MM.1S (cell line): ENCODE results near the gene ORC3.

Source experiments
- EZH2 ChIP-seq: fragments of 300-600 bp; sonication (generic); optimal IDR thresholded peaks from 2 replicates; pipeline ENCODE3; 2017; ENCODE audit warnings: low read depth, mild to moderate bottlenecking, antibody characterized with exemption, low read length, mixed read lengths
- EZH2phosphoT487 ChIP-seq: fragments of 300-600 bp; sonication (generic); IDR thresholded peaks from 2 replicates; pipeline ENCODE4 v1.6.1; 2018; ENCODE audit warnings: antibody characterized with exemption, low read length
- TF ChIP-seq, protein P1 (sequence below): fragments of 300-600 bp; sonication (generic); IDR thresholded peaks from 2 replicates; pipeline ENCODE4 v1.5.1; 2016; ENCODE audit warnings: antibody characterized with exemption, low read length, mixed read lengths

GRCh38 chr6:87655824-87656223, 65.9 kb downstream of the ORC3 start:
- TF ChIP-seq, protein P1, sequence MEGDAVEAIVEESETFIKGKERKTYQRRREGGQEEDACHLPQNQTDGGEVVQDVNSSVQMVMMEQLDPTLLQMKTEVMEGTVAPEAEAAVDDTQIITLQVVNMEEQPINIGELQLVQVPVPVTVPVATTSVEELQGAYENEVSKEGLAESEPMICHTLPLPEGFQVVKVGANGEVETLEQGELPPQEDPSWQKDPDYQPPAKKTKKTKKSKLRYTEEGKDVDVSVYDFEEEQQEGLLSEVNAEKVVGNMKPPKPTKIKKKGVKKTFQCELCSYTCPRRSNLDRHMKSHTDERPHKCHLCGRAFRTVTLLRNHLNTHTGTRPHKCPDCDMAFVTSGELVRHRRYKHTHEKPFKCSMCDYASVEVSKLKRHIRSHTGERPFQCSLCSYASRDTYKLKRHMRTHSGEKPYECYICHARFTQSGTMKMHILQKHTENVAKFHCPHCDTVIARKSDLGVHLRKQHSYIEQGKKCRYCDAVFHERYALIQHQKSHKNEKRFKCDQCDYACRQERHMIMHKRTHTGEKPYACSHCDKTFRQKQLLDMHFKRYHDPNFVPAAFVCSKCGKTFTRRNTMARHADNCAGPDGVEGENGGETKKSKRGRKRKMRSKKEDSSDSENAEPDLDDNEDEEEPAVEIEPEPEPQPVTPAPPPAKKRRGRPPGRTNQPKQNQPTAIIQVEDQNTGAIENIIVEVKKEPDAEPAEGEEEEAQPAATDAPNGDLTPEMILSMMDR: no peak
- TF ChIP-seq EZH2 (no peak), EZH2phosphoT487 (no peak)
